Measurements from ENCODE around the gene LETM1.

The LETM1 gene

DNA sequence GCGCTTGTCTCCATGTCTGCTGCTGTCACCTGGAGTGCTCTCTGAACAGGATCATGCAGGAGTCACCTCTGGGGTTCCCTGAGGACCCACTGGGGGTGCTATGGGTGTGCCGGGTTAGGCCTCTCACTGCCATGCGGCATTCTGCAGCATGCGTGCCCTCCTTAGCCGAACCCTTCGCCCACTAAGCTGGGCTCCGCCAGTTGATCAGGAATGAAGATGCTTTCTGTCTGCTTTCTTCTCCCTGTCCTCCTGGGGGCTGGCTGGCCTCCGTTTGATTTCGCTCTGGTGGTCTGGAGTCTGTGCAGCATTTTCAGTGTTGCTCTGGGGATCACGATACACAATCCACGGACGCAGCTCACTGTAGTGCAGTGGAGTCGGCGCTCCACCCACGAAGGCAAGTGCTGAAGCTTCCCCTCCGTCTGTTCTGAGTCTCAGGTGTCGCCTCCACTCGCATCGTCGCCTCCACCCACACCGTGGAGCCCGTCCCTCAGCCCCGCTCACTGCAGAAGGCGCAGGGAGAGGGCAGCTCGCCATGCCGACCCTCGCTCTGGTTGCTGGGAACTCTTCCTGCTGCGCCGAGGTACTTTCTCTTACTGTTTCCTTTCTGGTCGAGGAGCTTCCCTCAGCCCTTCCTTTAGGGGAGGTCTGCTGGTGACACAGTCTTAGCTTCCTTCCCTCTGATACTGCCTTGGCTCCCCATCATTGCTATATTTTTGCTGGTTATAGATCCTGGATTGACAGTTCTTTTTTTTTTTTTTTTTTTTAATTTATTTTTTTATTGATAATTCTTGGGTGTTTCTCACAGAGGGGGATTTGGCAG, 29.2 kb downstream of the LETM1 start:
- TF ChIP-seq, protein P1, sequence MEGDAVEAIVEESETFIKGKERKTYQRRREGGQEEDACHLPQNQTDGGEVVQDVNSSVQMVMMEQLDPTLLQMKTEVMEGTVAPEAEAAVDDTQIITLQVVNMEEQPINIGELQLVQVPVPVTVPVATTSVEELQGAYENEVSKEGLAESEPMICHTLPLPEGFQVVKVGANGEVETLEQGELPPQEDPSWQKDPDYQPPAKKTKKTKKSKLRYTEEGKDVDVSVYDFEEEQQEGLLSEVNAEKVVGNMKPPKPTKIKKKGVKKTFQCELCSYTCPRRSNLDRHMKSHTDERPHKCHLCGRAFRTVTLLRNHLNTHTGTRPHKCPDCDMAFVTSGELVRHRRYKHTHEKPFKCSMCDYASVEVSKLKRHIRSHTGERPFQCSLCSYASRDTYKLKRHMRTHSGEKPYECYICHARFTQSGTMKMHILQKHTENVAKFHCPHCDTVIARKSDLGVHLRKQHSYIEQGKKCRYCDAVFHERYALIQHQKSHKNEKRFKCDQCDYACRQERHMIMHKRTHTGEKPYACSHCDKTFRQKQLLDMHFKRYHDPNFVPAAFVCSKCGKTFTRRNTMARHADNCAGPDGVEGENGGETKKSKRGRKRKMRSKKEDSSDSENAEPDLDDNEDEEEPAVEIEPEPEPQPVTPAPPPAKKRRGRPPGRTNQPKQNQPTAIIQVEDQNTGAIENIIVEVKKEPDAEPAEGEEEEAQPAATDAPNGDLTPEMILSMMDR (IDR thresholded peaks at IDR 0.05): no peak

DNA sequence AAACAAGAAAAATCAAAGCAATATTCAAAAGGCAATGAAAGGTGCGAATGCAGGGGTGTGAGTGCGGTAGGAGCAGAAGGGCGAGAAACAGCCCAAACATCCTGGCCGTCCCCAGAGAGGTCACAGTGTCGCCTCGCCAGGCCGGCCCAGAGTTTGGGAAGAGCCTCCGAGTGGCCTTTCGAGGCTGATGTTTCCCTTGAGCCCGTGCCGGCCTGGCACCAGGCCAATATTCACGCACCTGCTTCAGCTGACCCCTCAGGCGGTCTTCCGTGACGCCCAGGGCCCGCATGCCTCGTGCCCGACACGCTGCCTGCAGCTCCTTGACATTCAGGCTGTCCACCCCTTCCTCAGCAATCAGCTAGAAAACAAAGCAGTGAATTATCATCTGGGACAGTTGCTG, 30.6 kb downstream of the LETM1 start:
- TF ChIP-seq, protein P1 (IDR thresholded peaks at IDR 0.05): no peak

DNA sequence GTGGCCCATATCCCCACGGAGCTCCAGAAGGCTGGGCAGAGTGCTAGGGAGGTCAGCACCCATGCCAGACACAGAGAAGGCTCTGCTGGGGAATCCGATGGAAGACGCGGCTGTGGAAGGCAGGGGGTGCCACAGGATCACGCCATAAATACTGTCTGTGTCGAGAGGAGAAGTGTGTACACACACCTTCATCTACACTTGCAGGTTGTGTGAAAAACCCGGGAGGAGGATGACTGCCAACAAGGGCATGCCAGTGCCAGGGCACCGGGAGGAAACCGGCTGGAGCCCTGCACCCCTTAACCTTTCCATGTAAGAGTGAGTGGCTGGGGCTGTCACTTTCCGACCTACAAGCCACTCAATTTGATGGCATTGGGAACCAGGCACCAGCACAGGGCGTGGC, 31.2 kb downstream of the LETM1 start:
- TF ChIP-seq, protein P1 (IDR thresholded peaks at IDR 0.05): no peak

DNA sequence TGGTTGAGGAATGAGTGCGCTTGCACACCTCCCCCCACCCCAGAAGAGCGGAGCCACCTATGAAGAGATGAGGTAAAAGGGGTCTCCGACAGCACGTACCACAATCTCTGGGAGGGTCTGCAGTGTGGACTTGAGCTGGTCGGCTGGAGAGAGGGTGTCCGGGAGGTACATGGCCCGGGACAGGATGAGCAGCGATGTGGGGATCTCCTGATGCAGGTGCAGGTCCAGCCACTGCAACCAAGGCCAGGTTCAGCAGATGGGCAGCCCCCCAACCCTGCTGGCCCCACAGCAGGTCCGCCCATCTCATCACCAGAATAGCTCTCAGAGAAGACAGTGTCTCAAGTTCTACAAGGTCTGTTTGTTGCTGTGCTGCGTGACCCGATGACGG, 32.4 kb downstream of the LETM1 start:
- TF ChIP-seq, protein P1 (IDR thresholded peaks at IDR 0.05): no peak

DNA sequence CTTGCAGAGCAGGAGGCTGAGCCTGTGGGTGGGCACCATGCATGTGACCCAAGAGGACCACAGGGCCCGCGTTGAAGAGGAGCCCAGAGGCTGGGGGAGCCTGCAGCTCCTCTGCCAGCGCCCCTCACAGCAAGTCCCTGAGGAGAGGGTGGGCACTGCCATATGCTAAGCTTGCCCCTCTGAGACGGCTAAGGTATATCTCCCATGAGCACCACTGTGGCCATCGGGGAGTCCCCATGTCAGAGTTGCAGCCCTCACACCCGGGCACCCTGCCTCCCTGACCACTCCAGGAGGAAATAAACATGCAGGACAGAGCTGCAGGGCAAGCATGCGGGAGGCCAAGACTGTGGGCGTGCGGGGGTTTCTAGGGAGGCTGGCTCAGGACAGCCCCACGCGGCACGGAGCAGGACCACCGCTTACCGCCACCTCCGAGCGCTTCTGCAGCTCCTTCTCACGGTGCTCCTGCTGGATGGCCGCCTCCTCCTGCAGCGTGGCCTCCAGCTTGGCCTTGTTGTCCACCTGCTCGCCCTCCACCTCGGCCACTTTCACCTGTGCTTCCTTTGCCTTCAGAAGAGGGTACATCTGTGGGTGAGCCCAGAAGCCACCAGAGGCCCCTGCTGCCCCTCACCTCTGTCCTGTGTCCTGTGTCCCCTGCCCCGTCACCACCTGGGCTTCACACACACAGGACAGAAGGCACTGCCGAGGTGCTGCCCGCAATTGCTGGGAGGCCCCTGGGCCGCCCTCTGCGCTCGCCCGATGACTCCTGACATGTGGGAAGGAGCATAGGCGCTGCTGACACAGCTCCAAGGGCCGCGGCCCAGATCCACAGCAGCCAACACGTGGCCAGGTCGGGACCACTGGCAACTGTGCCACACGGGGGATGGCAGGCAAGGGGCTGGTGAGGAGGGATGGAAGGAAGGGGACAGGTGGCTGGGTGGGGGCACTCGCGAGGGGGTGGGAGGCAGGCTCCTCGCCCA, 33.1 kb downstream of the LETM1 start:
- TF ChIP-seq, protein P1 (IDR thresholded peaks at IDR 0.05): no peak

DNA sequence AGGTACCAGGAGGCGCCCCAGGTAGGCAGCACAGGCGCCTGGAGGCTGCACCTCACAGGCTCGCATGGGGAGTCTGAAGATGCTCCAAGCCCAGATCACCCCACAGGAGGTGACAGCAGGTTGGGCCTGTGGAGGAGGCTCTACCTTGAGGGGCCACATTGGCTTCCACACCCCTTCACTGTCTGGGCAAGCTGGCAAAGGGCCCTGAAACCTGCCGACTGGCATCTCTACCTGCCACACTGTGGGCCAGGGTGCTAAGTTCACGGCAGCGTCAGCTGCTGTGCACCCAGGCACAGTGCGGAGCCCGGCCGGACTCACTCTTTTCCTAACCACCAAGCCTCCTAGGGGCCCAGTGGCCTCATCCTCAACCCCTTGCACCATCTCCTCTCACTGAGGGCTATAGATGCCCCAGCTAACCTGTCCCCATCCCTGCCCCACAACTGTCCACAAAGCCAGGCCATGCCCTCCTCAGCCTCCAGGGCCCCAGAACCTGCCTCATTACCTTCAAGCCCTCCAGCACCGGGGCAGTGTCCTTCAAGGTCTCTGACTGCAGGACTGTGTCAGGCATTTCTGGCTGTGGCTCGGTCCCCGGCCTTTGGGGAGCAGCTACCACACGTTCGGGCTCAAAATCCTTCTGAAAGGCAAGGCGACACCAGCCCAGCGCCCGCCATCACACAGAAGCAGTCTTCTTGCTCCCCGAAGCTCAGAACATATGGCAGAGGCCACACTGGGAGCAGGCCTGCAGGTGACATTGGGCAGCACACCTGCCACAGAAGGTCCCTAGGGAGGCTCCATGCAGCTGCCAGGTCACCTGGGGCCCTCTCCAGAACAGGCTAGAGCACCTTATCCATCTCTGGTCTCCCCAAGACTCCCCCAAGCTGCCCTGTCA, 34.0 kb downstream of the LETM1 start:
- TF ChIP-seq, protein P1 (IDR thresholded peaks at IDR 0.05): no peak

DNA sequence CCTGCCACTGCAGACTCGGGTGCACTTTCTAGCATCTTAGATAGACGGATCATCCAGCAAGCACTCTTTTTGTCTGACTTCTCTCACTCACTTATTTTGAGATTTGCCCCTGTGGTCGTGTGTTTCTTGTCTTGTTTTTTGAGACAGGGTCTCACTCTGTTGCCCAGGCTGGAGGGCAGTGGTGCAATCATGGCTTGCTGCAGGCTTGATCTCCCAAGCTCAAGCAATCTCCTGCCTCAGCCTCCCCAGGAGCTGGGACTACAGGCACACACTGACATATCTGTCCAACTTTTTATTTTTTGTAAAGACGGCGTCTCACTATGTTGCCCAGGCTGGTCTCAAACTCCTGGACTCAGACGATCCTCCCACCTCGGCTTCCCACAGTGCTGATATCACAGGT, 36.1 kb downstream of the LETM1 start:
- TF ChIP-seq, protein P1 (IDR thresholded peaks at IDR 0.05): no peak
